Activated CD4-positive, alpha-beta T cell treated with anti-CD3 and anti-CD28 coated beads, Interleukin-2, amount 50 U/mL, for 16 hours (primary cell): ENCODE data around the gene CRIP1.

Source experiments
- DNase-seq: peaks from one replicate; pipeline ENCODE4 v3.0.0-alpha.2; 2020

CRIP1 gene

GRCh38 chr14:105471297-105471821, 15.3 kb upstream of the CRIP1 start:
- no peak for DNase-seq

DNA sequence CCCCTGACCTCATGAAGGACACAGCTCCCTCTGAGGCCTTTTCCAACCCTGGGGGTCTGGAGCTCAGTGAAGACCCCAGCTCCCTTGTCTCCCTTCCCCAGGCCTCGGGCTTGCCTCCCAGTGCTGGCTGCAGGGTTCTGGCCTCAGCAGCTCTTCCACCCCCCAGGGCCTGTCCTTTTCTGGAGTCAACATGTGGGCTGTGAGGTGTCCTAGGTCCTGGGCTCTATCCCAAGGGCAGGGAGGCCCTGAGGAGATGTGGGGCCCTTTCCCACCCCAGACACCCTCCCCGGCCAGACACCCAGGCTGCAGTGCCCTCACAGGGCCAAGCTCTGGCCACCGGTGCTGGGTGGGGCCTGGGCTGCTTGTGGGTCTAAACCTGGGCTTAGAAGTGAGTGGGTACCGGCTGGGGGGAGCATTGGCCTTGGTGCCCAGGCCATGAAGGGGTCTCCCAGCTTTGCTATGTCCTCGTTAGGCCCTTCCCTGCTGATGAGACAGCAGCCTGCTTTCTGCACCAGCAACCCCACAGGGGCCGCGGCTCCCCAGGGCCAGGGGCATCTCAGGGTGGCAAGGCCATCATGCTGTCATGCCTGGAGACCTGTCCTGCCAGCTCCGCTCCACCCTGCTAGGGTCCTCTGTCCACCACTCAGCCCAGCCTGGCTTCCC, 14.7 kb upstream of the CRIP1 start:
- no peak for DNase-seq

DNA sequence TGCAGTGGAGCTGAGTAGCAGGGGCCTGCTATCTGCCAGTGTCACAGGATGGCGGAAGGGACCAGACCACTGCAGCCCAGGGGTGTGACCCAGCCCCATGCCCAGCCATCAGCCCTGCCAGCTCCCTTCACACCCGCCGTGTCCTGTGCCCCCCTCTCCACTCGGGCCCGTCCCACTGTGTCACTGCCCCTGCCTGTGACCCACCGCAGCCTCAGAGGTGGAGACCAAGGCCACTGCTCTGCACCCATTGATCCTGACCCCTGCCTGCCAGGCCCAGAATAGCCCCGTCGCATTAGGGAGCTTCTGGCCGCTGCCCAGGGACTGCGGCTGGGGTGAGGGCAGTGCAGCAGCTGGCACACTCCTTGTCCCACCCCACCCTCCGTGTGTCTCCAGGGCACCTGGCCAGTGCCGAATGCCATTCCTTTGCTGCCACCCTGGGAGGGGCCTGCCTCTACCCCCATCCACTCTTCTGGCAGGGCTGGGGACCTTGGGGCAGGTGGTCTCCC, 14.1 kb upstream of the CRIP1 start:
- no peak for DNase-seq

DNA sequence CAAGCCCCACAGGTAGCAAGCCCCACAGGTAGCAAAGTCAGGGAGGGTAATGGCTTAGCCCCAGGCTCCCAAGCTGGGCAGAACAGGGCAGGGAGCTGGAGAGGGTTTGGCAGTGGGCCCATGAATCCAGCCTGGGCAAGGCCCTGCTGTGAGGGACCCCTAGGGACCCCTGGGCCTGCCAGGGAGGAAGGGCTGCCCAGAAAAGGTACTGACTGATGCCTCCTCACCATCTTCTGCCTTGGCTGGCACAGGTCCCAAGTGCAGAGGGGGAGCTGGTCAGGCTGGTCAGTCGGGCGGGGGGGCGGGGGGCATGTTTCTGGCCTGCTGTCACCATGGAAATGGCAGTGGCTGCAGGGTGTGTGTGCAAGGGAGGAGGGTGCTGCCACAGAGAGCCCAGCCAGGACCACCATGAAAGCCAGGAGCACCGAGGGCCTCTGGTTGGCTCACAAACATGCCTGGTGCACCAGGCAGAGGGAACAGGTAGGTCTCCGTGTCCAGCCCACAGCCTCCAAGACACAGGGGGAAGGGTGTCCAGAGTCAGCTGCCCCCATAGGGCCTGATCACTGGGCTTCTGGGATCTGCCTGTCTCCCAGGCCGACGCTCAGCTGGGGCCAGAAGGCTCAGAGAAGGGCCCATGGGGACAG, 13.5 kb upstream of the CRIP1 start:
- DNase-seq, result no peak

GRCh38 chr14:105473677-105474482, 12.8 kb upstream of the CRIP1 start:
- peak; percentile 51 for DNase-seq

- DNase-seq, result no peak
These were observed 12.0 kb upstream of the CRIP1 start, which contains the start of gene CRIP2 for GRCh38 chr14:105474483-105475268. Gene CRIP2 (plus strand): TSS chr14:105474821. CDS start chr14:105474863, 42 bp downstream.

GRCh38 chr14:105475269-105476096, 11.2 kb upstream of the CRIP1 start:
- DNase-seq, result no peak

- no peak for DNase-seq
These were observed 10.4 kb upstream of the CRIP1 start for GRCh38 chr14:105476097-105476830.

DNA sequence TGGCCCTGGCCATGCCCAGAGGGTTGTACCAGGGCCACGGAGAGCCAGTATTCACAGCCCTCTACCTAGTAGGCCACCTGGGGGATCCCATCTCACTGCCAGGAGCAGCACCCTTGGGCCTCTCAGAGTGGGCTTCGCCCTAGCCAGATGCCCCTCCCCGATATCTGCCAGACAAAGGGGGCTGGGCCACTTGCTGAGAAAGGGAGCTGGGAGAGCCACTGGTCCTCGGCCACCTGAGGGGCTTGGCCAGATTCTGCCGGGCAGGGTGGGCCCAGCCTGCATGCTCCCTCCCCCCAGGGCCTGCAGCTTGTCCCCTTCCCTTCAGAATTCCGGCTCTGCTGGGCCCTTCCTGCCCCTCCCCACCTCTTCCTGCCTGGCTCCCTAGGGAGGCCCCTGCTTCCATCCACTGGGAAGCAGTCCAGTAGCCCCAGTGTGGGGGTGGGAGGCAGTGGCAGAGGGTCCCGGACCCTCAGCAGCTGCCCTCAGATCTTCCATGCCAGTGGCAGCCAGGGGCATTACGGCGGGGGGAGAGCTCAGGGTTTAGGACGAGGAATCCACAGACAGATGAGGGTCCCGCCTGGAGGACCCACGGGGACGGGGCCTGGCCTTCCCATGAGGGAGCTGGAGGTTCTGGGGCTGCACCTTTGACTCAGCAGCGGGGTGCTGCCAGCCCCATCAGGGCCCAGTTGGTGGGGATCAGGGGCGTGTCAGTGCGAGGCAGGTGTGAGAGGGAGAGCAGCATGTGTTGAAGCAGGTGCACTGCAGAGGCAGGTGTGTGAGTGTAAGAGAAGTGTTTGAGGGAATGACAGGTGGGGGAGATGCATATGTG, 9.6 kb upstream of the CRIP1 start:
- DNase-seq, result no peak

- DNase-seq, result no peak
These were observed 8.9 kb upstream of the CRIP1 start for GRCh38 chr14:105477660-105478397.

- no peak for DNase-seq
These were observed 8.1 kb upstream of the CRIP1 start for GRCh38 chr14:105478398-105479251.

- no peak for DNase-seq
These were observed 7.1 kb upstream of the CRIP1 start for GRCh38 chr14:105479431-105480158.

DNA sequence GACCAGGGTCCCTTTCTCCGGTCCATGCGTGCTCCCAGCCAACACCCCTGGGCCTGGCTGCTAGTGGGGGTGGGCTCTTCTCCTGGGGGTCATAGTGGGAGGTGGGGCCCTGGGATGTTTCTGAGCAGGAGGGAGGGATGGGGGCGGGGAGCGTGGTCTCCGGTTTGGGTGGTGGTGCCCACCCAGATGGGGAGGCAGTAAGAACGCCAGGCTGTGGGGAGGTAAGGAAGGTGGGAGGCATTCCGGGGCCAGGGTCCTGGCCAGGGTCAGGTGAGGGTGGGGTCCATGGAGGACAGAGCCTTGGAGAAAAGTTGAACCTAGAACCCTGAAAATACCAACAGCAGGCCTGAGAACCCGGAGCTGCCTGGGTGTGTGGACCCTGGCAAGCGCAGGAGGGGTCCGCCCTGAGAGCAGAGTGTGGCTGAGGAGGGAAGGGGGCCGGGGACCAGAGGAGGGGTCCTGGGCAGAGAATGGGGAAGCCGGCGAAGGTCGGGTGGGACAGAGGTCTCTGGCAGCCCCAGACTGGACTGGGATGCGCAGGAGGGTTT, 6.4 kb upstream of the CRIP1 start:
- DNase-seq, result no peak

GRCh38 chr14:105480807-105481801, 5.6 kb upstream of the CRIP1 start:
- DNase-seq, result peak; percentile 90

GRCh38 chr14:105481886-105482457, 4.7 kb upstream of the CRIP1 start:
- DNase-seq, result peak; percentile 97
